DOHH2 (cell line): ENCODE data around the gene LRRC4.

Source experiments
- EZH2phosphoT487 ChIP-seq: fragments of 200-600 bp; sonication (generic); IDR thresholded peaks from 2 replicates; pipeline ENCODE4 v1.6.1; 2017; ENCODE audit warnings: borderline replicate concordance, mild to moderate bottlenecking, antibody characterized with exemption, low read length, moderate library complexity, mixed read lengths
- TF ChIP-seq, protein P1 (sequence below): fragments of 200-600 bp; sonication (generic); IDR thresholded peaks from one replicate; pipeline ENCODE4 v1.5.1; 2014; ENCODE audit warnings: antibody characterized with exemption, mild to moderate bottlenecking, low read depth, low read length; ENCODE audit not compliant: poor library complexity, severe bottlenecking

DNA sequence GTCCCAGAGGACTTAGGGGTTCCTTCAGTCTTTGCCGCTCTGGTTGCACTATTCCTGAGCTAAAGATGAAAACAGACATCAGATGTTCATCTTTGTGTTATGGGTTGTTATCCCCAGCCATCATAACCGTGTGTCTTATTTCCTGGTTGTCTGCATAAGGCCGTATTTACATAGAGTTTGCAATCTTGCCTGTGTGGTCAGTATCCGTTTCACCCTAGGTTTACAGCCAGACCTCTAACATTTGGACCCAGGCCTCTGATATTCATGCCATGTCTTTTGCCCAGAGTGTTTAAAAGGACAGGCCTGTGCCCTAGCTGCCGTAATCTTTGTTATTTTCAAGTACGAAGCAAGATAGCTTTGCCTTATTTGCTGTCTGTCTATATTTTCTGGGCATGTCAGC, 26.6 kb downstream of the LRRC4 start:
- TF ChIP-seq, protein P1, sequence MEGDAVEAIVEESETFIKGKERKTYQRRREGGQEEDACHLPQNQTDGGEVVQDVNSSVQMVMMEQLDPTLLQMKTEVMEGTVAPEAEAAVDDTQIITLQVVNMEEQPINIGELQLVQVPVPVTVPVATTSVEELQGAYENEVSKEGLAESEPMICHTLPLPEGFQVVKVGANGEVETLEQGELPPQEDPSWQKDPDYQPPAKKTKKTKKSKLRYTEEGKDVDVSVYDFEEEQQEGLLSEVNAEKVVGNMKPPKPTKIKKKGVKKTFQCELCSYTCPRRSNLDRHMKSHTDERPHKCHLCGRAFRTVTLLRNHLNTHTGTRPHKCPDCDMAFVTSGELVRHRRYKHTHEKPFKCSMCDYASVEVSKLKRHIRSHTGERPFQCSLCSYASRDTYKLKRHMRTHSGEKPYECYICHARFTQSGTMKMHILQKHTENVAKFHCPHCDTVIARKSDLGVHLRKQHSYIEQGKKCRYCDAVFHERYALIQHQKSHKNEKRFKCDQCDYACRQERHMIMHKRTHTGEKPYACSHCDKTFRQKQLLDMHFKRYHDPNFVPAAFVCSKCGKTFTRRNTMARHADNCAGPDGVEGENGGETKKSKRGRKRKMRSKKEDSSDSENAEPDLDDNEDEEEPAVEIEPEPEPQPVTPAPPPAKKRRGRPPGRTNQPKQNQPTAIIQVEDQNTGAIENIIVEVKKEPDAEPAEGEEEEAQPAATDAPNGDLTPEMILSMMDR: no peak
- TF ChIP-seq EZH2phosphoT487: no peak
